Panc1 (cell line): ENCODE measurements around the gene SNRK.

ENCODE experiments used
- POLR2AphosphoS5 ChIP-seq: IDR thresholded peaks from 2 replicates; pipeline ENCODE4 v1.6.1; 2012; ENCODE audit warnings: mild to moderate bottlenecking, low read depth, low read length, moderate library complexity
- REST ChIP-seq, 2 experiments: IDR thresholded peaks; 2 replicates each; pipeline ENCODE4 v1.6.1; 2011 to 2012; ENCODE audit warnings: low read depth in 2 of 2, control low read depth in 1 of 2, low read length in 1 of 2, mild to moderate bottlenecking in 1 of 2, moderate library complexity in 1 of 2; ENCODE audit not compliant: insufficient read depth in 1 of 2
- SIN3A ChIP-seq: IDR thresholded peaks from 2 replicates; pipeline ENCODE4 v1.6.1; 2012; ENCODE audit warnings: low read depth, mild to moderate bottlenecking, low read length, moderate library complexity, borderline replicate concordance; ENCODE audit not compliant: insufficient read depth
- TF ChIP-seq, protein P1 (sequence below): fragments of 450-650 bp; IDR thresholded peaks from 2 replicates; pipeline ENCODE4 v1.5.1; 2017; ENCODE audit warnings: mild to moderate bottlenecking

DNA sequence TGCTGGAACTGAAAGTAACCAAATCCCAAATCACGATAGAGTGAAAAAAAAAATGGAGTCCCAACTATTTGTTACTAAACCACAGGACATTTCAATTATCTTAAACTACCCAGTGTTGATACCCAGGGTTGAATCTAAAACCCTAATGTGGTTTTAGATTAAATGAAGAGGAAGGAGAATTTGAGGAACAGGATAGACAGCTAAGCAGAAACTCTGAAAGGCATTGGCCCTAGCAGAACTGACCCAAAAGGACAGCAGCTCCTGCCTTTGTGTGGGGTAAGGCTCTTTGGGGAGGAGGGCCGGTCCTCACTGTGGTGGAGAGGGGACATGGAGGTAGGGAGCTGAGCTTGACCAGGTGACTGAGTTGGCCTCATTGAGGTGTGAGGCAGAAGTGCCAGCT lies 30.7 kb upstream of the SNRK start:
- TF ChIP-seq POLR2AphosphoS5, result no peak
- TF ChIP-seq, protein P1, sequence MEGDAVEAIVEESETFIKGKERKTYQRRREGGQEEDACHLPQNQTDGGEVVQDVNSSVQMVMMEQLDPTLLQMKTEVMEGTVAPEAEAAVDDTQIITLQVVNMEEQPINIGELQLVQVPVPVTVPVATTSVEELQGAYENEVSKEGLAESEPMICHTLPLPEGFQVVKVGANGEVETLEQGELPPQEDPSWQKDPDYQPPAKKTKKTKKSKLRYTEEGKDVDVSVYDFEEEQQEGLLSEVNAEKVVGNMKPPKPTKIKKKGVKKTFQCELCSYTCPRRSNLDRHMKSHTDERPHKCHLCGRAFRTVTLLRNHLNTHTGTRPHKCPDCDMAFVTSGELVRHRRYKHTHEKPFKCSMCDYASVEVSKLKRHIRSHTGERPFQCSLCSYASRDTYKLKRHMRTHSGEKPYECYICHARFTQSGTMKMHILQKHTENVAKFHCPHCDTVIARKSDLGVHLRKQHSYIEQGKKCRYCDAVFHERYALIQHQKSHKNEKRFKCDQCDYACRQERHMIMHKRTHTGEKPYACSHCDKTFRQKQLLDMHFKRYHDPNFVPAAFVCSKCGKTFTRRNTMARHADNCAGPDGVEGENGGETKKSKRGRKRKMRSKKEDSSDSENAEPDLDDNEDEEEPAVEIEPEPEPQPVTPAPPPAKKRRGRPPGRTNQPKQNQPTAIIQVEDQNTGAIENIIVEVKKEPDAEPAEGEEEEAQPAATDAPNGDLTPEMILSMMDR, result no peak
- no peak for TF ChIP-seq REST (IDR thresholded peaks at IDR 0.05; ENCODE audit: insufficient read depth in 1 of 2, low read depth in 2 of 2, low read length in 1 of 2)
- no peak for TF ChIP-seq SIN3A
